PFSK-1 (cell line): Measurements from ENCODE around the gene CCL3.

Experiments used
- POLR2AphosphoS5 ChIP-seq: IDR thresholded peaks from 2 replicates; pipeline ENCODE4 v1.6.1; 2012; ENCODE audit warnings: low read depth, mild to moderate bottlenecking, control low read depth, low read length, moderate library complexity
- SIN3A ChIP-seq: IDR thresholded peaks from 2 replicates; pipeline ENCODE4 v1.6.1; 2012; ENCODE audit warnings: mild to moderate bottlenecking, low read length, moderate library complexity, borderline replicate concordance; ENCODE audit not compliant: insufficient read depth
- TAF1 ChIP-seq: IDR thresholded peaks from 2 replicates; pipeline ENCODE4 v1.6.1; 2012; ENCODE audit warnings: low read length, control low read depth, borderline replicate concordance; ENCODE audit not compliant: insufficient read depth
- TF ChIP-seq, protein P1 (sequence below), 2 experiments: IDR thresholded peaks; 2 replicates each; pipeline versions ENCODE4 v1.6.1 to v1.8.0; 2011 to 2012; ENCODE audit warnings: low read depth in 2 of 2, low read length in 2 of 2, control low read depth in 1 of 2, inconsistent platforms in 1 of 2, mild to moderate bottlenecking in 1 of 2, moderate library complexity in 1 of 2; ENCODE audit not compliant: insufficient read depth in 1 of 2

DNA sequence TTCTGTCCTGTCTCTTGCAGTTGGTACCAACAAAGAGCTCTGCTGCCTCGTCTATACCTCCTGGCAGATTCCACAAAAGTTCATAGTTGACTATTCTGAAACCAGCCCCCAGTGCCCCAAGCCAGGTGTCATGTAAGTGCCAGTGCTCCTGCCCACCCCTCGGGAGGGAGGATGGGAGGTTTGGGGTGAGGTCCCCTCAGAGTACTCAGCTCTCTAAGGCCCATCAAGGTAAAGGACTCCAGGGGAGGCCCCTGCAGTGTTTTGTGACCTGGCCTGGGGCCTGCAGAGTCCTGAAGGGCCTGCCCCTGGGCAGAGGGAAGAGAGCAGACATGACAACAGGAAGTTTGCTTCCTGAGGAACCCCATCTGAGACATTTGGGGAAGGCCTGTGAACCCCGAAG is 19.5 kb downstream of the CCL3 start:
- TF ChIP-seq POLR2AphosphoS5 (no peak), TAF1 (no peak), SIN3A (no peak)
- TF ChIP-seq, protein P1, sequence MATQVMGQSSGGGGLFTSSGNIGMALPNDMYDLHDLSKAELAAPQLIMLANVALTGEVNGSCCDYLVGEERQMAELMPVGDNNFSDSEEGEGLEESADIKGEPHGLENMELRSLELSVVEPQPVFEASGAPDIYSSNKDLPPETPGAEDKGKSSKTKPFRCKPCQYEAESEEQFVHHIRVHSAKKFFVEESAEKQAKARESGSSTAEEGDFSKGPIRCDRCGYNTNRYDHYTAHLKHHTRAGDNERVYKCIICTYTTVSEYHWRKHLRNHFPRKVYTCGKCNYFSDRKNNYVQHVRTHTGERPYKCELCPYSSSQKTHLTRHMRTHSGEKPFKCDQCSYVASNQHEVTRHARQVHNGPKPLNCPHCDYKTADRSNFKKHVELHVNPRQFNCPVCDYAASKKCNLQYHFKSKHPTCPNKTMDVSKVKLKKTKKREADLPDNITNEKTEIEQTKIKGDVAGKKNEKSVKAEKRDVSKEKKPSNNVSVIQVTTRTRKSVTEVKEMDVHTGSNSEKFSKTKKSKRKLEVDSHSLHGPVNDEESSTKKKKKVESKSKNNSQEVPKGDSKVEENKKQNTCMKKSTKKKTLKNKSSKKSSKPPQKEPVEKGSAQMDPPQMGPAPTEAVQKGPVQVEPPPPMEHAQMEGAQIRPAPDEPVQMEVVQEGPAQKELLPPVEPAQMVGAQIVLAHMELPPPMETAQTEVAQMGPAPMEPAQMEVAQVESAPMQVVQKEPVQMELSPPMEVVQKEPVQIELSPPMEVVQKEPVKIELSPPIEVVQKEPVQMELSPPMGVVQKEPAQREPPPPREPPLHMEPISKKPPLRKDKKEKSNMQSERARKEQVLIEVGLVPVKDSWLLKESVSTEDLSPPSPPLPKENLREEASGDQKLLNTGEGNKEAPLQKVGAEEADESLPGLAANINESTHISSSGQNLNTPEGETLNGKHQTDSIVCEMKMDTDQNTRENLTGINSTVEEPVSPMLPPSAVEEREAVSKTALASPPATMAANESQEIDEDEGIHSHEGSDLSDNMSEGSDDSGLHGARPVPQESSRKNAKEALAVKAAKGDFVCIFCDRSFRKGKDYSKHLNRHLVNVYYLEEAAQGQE (IDR thresholded peaks at IDR 0.05; ENCODE audit: insufficient read depth in 1 of 2, low read depth in 2 of 2, low read length in 2 of 2), result no peak
